ENCODE results near the gene ATAD3C.

GRCh38 chr1:1436630-1437032, 12.9 kb upstream of the ATAD3C start:
- TF ChIP-seq EP300 (IDR thresholded peaks at IDR 0.05; ENCODE audit: borderline replicate concordance in 1 of 2, low read depth in 1 of 2, low read length in 1 of 2) (no peak), SIN3A (IDR thresholded peaks at IDR 0.05; ENCODE audit: borderline replicate concordance, low read depth, low read length) (no peak), RCOR1 (IDR thresholded peaks at IDR 0.05; ENCODE audit: low read length) (no peak), EZH2phosphoT487 (IDR thresholded peaks at IDR 0.05; ENCODE audit: borderline replicate concordance, low read depth) (no peak), TEAD4 (IDR thresholded peaks at IDR 0.05; ENCODE audit: borderline replicate concordance, insufficient read depth) (no peak), POLR2AphosphoS5 (IDR thresholded peaks at IDR 0.05; ENCODE audit: low read depth, low read length) (no peak), RAD21 (IDR thresholded peaks at IDR 0.05; ENCODE audit: low read length) (no peak)
- TF ChIP-seq, protein P1, sequence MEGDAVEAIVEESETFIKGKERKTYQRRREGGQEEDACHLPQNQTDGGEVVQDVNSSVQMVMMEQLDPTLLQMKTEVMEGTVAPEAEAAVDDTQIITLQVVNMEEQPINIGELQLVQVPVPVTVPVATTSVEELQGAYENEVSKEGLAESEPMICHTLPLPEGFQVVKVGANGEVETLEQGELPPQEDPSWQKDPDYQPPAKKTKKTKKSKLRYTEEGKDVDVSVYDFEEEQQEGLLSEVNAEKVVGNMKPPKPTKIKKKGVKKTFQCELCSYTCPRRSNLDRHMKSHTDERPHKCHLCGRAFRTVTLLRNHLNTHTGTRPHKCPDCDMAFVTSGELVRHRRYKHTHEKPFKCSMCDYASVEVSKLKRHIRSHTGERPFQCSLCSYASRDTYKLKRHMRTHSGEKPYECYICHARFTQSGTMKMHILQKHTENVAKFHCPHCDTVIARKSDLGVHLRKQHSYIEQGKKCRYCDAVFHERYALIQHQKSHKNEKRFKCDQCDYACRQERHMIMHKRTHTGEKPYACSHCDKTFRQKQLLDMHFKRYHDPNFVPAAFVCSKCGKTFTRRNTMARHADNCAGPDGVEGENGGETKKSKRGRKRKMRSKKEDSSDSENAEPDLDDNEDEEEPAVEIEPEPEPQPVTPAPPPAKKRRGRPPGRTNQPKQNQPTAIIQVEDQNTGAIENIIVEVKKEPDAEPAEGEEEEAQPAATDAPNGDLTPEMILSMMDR (IDR thresholded peaks at IDR 0.05), result no peak

Measured in SK-N-SH (cell line).